ENCODE data around the gene TUBB6. TPM values are rescaled to one million over a fixed set of nuclear protein-coding genes. Genes with fewer than 3 reads are reported as not detected.

Gene TUBB6
- total RNA-seq, 1 experiment from 2014 or later: 149 TPM

DNA sequence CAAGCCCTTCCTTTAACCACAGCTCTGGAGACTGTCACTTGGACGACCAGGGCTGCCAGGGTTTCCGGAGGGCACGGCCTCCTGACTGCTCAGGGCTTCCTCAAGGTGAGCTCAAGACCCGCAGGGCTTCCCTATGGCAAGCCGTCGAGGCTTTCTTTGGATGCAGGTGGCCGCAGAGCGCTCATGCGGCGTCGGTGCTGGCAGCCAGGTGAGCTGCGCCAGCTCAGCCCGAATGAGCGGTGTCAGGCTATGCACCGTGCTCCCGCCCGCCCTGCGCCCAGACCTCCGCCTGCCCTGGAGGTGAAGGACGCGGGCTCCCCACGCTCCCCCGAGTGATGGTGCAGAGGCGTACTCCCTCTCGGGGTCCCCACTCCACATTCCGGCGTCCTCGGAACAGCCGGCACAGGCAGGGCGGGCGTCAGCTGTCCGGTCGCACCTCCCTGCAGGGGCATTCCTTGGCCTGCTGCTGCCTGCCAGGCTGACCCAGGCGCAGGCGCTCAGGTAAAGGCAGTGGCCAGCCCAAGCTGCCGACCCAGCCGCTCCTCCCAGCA is 20.8 kb upstream of the TUBB6 start:
- Mint-ChIP-seq H3K36me3 (ENCODE audit: insufficient read depth, unreplicated experiment) (no peaks in the 10 kb centered on the region), H3K27me3 (ENCODE audit: insufficient read depth, unreplicated experiment) (no peaks in the 10 kb centered on the region), H3K27ac (ENCODE audit: unreplicated experiment) (no peak overlapping the region), H3K4me1 (ENCODE audit: low read depth, unreplicated experiment) (peaks cover 15% of the 10 kb centered on the region), H3K4me3 (ENCODE audit: unreplicated experiment) (peak overlapping the region; percentile 88), H3K9me3 (ENCODE audit: unreplicated experiment) (no peaks in the 10 kb centered on the region)
- BruUV-seq (replicated peaks): no TSS peak
- Histone ChIP-seq H3K36me3 (ENCODE audit: control insufficient read depth, insufficient read depth, low read length) (no peaks in the 10 kb centered on the region), H3K27me3 (replicated peaks; ENCODE audit: control insufficient read depth, insufficient read depth, low read length) (no peaks in the 10 kb centered on the region; the same call in 1 of the 2 replicates), H3K9me3 (no peaks in the 10 kb centered on the region), H3K4me1 (peaks cover 16% of the 10 kb centered on the region), H3K4me3 (ENCODE audit: low read depth, low read length) (no peak overlapping the region; the same call in 1 of the 2 replicates)
- ChIA-PET POLR2A (interaction anchor here (2.3 kb wide), 1 partner anchor 8 kb away, joined by 28 read pairs; no protein-coding TSS in a partner anchor), CTCF (interaction anchor here (2.1 to 2.6 kb wide), 2 partner anchors 9 to 15 kb away, joined by 17 to 27 read pairs; no protein-coding TSS in a partner anchor)
- intact Hi-C loops (cut with micrococcal nuclease; ENCODE audit: unreplicated experiment): no loop called here
- no peak for DNase-seq
- no peak for TF ChIP-seq CTCF (IDR thresholded peaks at IDR 0.05; ENCODE audit: insufficient read depth in 1 of 2, low read depth in 1 of 2, low read length in 1 of 2, severe bottlenecking in 1 of 2, unreplicated experiment in 1 of 2)

GRCh38 chr18:12287684-12288402 is 20.2 kb upstream of the TUBB6 start:
- peak overlapping the region; percentile 88 for H3K4me3 Mint-ChIP-seq (ENCODE audit: unreplicated experiment)
- intact Hi-C loops (cut with micrococcal nuclease; ENCODE audit: unreplicated experiment): loop anchor here (1.0 kb wide), 2 partner anchors 9 to 20 kb away; partner anchors contain the start of gene TUBB6
- H3K4me1 Mint-ChIP-seq (ENCODE audit: low read depth, unreplicated experiment): peaks cover 15% of the 10 kb centered on the region
- Histone ChIP-seq H3K4me1 (peaks cover 11% of the 10 kb centered on the region), H3K4me3 (ENCODE audit: low read depth, low read length) (peak overlapping the region; percentile 26), H3K9me3 (no peaks in the 10 kb centered on the region), H3K36me3 (ENCODE audit: control insufficient read depth, insufficient read depth, low read length) (no peaks in the 10 kb centered on the region), H3K27me3 (replicated peaks; ENCODE audit: control insufficient read depth, insufficient read depth, low read length) (no peaks in the 10 kb centered on the region; the same call in 1 of the 2 replicates)
- no peaks in the 10 kb centered on the region for H3K36me3 Mint-ChIP-seq (ENCODE audit: insufficient read depth, unreplicated experiment)
- peak; percentile 76 to 78 for DNase-seq
- H3K9me3 Mint-ChIP-seq (ENCODE audit: unreplicated experiment): no peaks in the 10 kb centered on the region
- no peak for TF ChIP-seq CTCF (IDR thresholded peaks at IDR 0.05; ENCODE audit: insufficient read depth in 1 of 2, low read depth in 1 of 2, low read length in 1 of 2, severe bottlenecking in 1 of 2, unreplicated experiment in 1 of 2)
- CTCF ChIA-PET: interaction anchor here (0.6 to 2.6 kb wide), 5 partner anchors 9 to 660 kb away, joined by 3 to 27 read pairs (median 4); no protein-coding TSS in a partner anchor
- peak overlapping the region; percentile 68 for H3K27ac Mint-ChIP-seq (ENCODE audit: unreplicated experiment)
- no peaks in the 10 kb centered on the region for H3K27me3 Mint-ChIP-seq (ENCODE audit: insufficient read depth, unreplicated experiment)
- POLR2A ChIA-PET: interaction anchor here (0.7 to 2.3 kb wide), 2 partner anchors 9 to 33 kb away, joined by 4 to 28 read pairs; no protein-coding TSS in a partner anchor
- TSS peak; percentile 88 for BruUV-seq (replicated peaks)

GRCh38 chr18:12288403-12288755 is 19.7 kb upstream of the TUBB6 start:
- POLR2A ChIA-PET: interaction anchor here (0.7 to 2.3 kb wide), 2 partner anchors 10 to 32 kb away, joined by 4 to 28 read pairs; no protein-coding TSS in a partner anchor
- TF ChIP-seq CTCF (IDR thresholded peaks at IDR 0.05; ENCODE audit: insufficient read depth in 1 of 2, low read depth in 1 of 2, low read length in 1 of 2, severe bottlenecking in 1 of 2, unreplicated experiment in 1 of 2): no peak
- no peak for DNase-seq
- H3K36me3 ChIP-seq (ENCODE audit: control insufficient read depth, insufficient read depth, low read length): no peaks in the 10 kb centered on the region
- no peaks in the 10 kb centered on the region for H3K9me3 ChIP-seq
- H3K36me3 Mint-ChIP-seq (ENCODE audit: insufficient read depth, unreplicated experiment): no peaks in the 10 kb centered on the region
- H3K4me1 Mint-ChIP-seq (ENCODE audit: low read depth, unreplicated experiment): peaks cover 15% of the 10 kb centered on the region
- BruUV-seq (replicated peaks): TSS peak; percentile 94
- intact Hi-C loops (cut with micrococcal nuclease; ENCODE audit: unreplicated experiment): loop anchor here (1.0 kb wide), 2 partner anchors 9 to 20 kb away; partner anchors contain the start of gene TUBB6
- H3K4me3 Mint-ChIP-seq (ENCODE audit: unreplicated experiment): peak overlapping the region; percentile 88
- CTCF ChIA-PET: interaction anchor here (0.8 to 2.6 kb wide), 4 partner anchors 10 to 220 kb away, joined by 3 to 27 read pairs (median 10); no protein-coding TSS in a partner anchor
- no peaks in the 10 kb centered on the region; the same call in 1 of the 2 replicates for H3K27me3 ChIP-seq (replicated peaks; ENCODE audit: control insufficient read depth, insufficient read depth, low read length)
- no peaks in the 10 kb centered on the region for H3K27me3 Mint-ChIP-seq (ENCODE audit: insufficient read depth, unreplicated experiment)
- peak overlapping the region; percentile 26 for H3K4me3 ChIP-seq (ENCODE audit: low read depth, low read length)
- peaks cover 8% of the 10 kb centered on the region; the same call in 1 of the 2 replicates for H3K4me1 ChIP-seq
- no peaks in the 10 kb centered on the region for H3K9me3 Mint-ChIP-seq (ENCODE audit: unreplicated experiment)
- H3K27ac Mint-ChIP-seq (ENCODE audit: unreplicated experiment): peak overlapping the region; percentile 68
